Fibroblast of skin of back (primary cell): ENCODE results near the gene GRM7.

Source experiments
- DNase-seq: peaks from one replicate; pipeline ENCODE4 v3.0.0-alpha.2; 2013

The GRM7 gene

GRCh38 chr3:7602297-7602696 is 741.4 kb downstream of the GRM7 start:
- DNase-seq: no peak

GRCh38 chr3:7607083-7607482 is 746.2 kb downstream of the GRM7 start:
- no peak for DNase-seq

- DNase-seq: no peak
Observed at GRCh38 chr3:7607676-7608075, 746.8 kb downstream of the GRM7 start.

GRCh38 chr3:7610634-7611033 is 749.7 kb downstream of the GRM7 start:
- DNase-seq: no peak

- no peak for DNase-seq
Observed at GRCh38 chr3:7615043-7615442, 754.1 kb downstream of the GRM7 start.

GRCh38 chr3:7618606-7619005 is 757.7 kb downstream of the GRM7 start:
- no peak for DNase-seq

- no peak for DNase-seq
Observed at GRCh38 chr3:7620401-7620800, 759.5 kb downstream of the GRM7 start.

- no peak for DNase-seq
Observed at GRCh38 chr3:7621046-7621630, 760.2 kb downstream of the GRM7 start.

- no peak for DNase-seq
Observed at GRCh38 chr3:7621651-7622050, 760.7 kb downstream of the GRM7 start.

GRCh38 chr3:7625021-7625420 is 764.1 kb downstream of the GRM7 start:
- DNase-seq: no peak

GRCh38 chr3:7630351-7630911 is 769.5 kb downstream of the GRM7 start:
- peak; percentile 7 for DNase-seq

- peak; percentile 4 for DNase-seq
Observed at GRCh38 chr3:7630925-7631324, 770.0 kb downstream of the GRM7 start.

GRCh38 chr3:7632305-7632704 is 771.4 kb downstream of the GRM7 start:
- no peak for DNase-seq

GRCh38 chr3:7637694-7638093 is 776.8 kb downstream of the GRM7 start:
- DNase-seq: no peak

GRCh38 chr3:7638103-7638502 is 777.2 kb downstream of the GRM7 start:
- DNase-seq: no peak

GRCh38 chr3:7640787-7641186 is 779.9 kb downstream of the GRM7 start:
- no peak for DNase-seq

- DNase-seq: no peak
Observed at GRCh38 chr3:7646851-7647250, 785.9 kb downstream of the GRM7 start.

- DNase-seq: no peak
Observed at GRCh38 chr3:7650466-7650865, 789.6 kb downstream of the GRM7 start.

- no peak for DNase-seq
Observed at GRCh38 chr3:7651274-7651673, 790.4 kb downstream of the GRM7 start.

- DNase-seq: no peak
Observed at GRCh38 chr3:7657214-7658112, 796.5 kb downstream of the GRM7 start.

GRCh38 chr3:7658294-7658693 is 797.4 kb downstream of the GRM7 start:
- no peak for DNase-seq

- DNase-seq: no peak
Observed at GRCh38 chr3:7659079-7659478, 798.2 kb downstream of the GRM7 start.

GRCh38 chr3:7663771-7664170 is 802.9 kb downstream of the GRM7 start:
- no peak for DNase-seq

GRCh38 chr3:7667774-7668173 is 806.9 kb downstream of the GRM7 start:
- DNase-seq: no peak
